Fibroblast of villous mesenchyme (primary cell): ENCODE data around the gene CDC42EP2. TPM values are rescaled to one million over a fixed set of nuclear protein-coding genes. Genes with fewer than 3 reads are reported as not detected.

Experiments
- DNase-seq: peaks from one replicate; pipeline ENCODE4 v3.0.0-alpha.2; 2010; ENCODE audit warnings: low read depth
- H3K4me3 ChIP-seq: 2 replicates; pipeline ENCODE4 v1.5.1; 2011; ENCODE audit warnings: low read depth, mild to moderate bottlenecking, low read length
- CTCF ChIP-seq: IDR thresholded peaks from 2 replicates; pipeline ENCODE4 v1.5.1; 2012; ENCODE audit warnings: low read depth, mild to moderate bottlenecking, low read length; ENCODE audit not compliant: insufficient read depth
- total RNA-seq: library from RNA; depleted of rRNA; stranded (reverse); fragments of >200 nt; gene quantifications from 2 replicates; pipeline ENCODE4 v1.2.3, GENCODE V29; 2012

Gene CDC42EP2
- total RNA-seq, 1 donor, result 32.8 TPM

- DNase-seq, result no peak
- no peak overlapping the region for H3K4me3 ChIP-seq
- TF ChIP-seq CTCF, result no peak
These were observed 17.5 kb upstream of the CDC42EP2 start for GRCh38 chr11:65297026-65297672.

DNA sequence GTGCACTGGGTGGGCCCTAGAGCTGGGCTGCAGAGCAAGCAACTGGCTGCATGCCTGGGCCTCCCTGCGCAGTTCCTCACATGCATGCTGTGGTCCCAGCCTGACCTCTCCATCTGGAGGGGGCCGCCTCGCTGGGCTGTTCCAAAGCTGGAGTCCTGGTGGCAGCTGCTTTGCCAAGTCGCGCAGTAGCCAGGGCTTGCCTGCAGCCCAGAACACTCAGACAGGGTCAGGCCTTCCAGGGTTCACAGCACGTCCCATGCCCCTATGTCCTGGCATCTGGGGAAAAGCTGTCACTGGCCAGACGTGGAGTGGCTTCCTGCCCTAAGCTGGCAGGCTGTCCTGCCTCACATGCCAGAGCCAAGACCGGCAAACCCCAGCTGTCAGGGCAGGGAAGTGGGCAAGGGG lies 16.5 kb upstream of the CDC42EP2 start:
- peak; percentile 96 for DNase-seq
- peak overlapping the region; percentile 6 for H3K4me3 ChIP-seq
- no peak for TF ChIP-seq CTCF

DNA sequence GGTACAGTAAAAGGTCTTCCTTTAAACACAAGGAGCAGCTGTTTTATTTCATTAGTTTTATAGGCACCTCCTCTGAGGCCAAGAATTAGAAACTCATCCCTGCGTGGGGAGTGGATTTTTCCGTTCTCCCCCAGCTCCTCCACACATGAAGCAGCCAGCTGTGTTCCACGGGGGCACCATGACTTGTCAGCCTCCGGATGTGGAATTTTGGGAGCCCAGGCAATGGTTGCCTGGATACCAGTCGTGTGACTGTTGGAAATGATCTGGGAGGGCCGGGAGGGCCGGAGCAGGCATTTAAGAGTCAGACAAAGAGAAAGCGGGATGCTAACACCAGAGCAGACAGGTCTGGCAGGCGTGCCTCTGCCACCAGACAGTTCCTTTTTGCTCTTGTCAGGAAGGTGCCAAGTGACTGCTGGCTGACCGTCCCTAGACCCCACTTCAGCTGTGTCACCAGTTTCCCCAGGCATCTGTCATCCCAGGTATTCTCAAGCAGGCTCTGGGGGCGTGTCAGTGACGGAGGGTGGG lies 15.9 kb upstream of the CDC42EP2 start:
- peak overlapping the region; percentile 25 for H3K4me3 ChIP-seq
- no peak for TF ChIP-seq CTCF
- DNase-seq, result peak; percentile 99

DNA sequence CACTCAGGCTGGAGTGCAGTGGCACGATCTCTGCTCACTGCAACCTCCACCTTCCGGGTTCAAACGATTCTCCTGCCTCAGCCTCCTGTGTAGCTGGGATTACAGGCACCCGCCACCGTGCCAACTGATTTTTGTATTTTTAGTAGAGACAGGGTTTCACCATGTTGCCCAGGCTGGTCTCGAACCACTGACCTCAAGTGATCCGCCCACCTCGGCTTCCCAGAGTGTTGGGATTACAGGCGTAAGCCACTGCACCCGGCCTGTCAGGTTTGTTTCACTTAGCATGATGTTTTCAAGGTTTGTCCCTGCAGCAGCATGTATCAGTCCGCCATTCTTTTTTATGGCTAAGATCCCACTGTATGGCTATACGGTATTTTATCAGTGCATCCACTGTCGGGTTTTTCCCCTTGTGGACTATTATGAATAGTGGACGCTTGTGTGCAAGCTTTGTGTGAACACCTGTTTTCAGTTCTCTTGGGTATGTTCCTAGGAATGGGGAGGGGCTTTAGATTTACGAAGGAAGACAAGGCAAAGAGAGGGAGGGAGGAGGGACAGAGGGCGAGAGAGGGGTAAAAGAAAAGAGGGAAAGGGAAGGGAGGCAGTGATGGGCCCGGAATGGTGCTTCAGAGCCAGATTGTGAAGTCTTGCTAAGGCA lies 13.9 kb upstream of the CDC42EP2 start:
- no peak for TF ChIP-seq CTCF
- no peak for DNase-seq

GRCh38 chr11:65301491-65302329 lies 13.0 kb upstream of the CDC42EP2 start:
- peak; percentile 92 for DNase-seq
- TF ChIP-seq CTCF, result no peak
- H3K4me3 ChIP-seq, result no peak overlapping the region

More for the DNA sequence above, 13.9 kb upstream of the CDC42EP2 start:
- no peak overlapping the region for H3K4me3 ChIP-seq

- TF ChIP-seq CTCF, result no peak
- no peak overlapping the region for H3K4me3 ChIP-seq
- no peak for DNase-seq
These were observed 11.1 kb upstream of the CDC42EP2 start for GRCh38 chr11:65303555-65303954.
